AG04450 (cell line): ENCODE data around the gene CLDN14. TPM values are rescaled to one million over a fixed set of nuclear protein-coding genes. Genes with fewer than 3 reads are reported as not detected.

Experiments
- CTCF ChIA-PET: fragments of 300-600, 350-600 bp; formaldehyde crosslinking; extraction: SDS; loops from one replicate; lab custom pipeline; 2022; ENCODE audit warnings: antibody characterized with exemption, inconsistent platforms; lab: Charles Lee
- POLR2A ChIA-PET: fragments of 350-600 bp; formaldehyde crosslinking; extraction: SDS; loops from one replicate; lab custom pipeline; 2021; ENCODE audit warnings: antibody characterized with exemption, inconsistent platforms; lab: Yijun Ruan, JAX
- DNase-seq: peaks from one replicate; pipeline ENCODE4 v3.0.0-alpha.2; 2011; ENCODE audit warnings: low read depth, low spot score
- H3K27ac ChIP-seq: one replicate; pipeline ENCODE4 v1.5.1; 2012; ENCODE audit warnings: low read depth, low read length, control low read depth
- H3K27me3 ChIP-seq: one replicate; pipeline ENCODE4 v1.6.0; 2012; ENCODE audit warnings: low read length; ENCODE audit not compliant: control insufficient read depth, insufficient read depth
- H3K4me3 ChIP-seq: 2 replicates; pipeline ENCODE4 v1.5.1; 2011; ENCODE audit warnings: mild to moderate bottlenecking, low read depth, low read length, control low read depth
- H3K9me3 ChIP-seq: 2 replicates; pipeline ENCODE4 v1.5.1; 2012; ENCODE audit warnings: low read length; ENCODE audit not compliant: control insufficient read depth, insufficient read depth
- polyA plus RNA-seq: library from polyadenylated mRNA; depleted of rRNA; stranded (reverse); fragments of >200 nt; gene quantifications from 2 replicates; pipeline ENCODE4 v1.2.3, GENCODE V29; 2011
- TF ChIP-seq, protein P1 (sequence below): IDR thresholded peaks from 2 replicates; pipeline ENCODE4 v1.5.1; 2011; ENCODE audit warnings: low read depth, low read length, control low read depth, inconsistent platforms

The CLDN14 gene
- polyA plus RNA-seq, 1 experiment, result not detected

DNA sequence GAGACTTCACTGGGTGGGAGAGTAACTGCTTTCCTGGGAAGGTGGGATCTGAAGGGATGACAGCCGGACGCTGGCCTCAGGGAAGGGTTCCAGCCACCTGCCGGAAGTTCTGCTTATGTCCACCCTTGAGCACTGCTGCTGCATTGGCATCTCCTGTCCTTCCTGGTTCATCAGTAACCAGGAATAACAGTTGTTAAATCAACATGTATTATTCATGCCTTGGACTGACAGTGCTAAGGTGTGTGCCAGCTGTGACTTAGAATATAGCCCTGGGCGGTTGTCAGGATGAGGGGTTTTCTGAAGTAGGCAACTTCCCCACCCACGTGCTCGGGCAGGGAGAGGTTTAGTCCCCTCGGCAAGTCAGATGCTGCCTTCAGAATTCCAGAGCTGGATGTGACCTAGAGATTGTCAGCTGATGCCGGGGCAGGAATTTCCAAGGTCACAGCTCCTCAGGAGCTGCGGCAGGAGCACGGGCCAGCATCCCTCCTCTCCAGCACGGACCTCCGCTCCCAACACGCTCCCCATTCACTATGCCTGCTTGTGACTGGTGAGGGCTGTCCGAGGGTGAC, 17.9 kb downstream of the CLDN14 start:
- Histone ChIP-seq H3K27me3 (no peaks in the 10 kb centered on the region), H3K9me3 (no peaks in the 10 kb centered on the region), H3K27ac (no peak overlapping the region), H3K4me3 (no peak overlapping the region)
- CTCF ChIA-PET, result no interaction called here
- DNase-seq, result no peak
- TF ChIP-seq, protein P1, sequence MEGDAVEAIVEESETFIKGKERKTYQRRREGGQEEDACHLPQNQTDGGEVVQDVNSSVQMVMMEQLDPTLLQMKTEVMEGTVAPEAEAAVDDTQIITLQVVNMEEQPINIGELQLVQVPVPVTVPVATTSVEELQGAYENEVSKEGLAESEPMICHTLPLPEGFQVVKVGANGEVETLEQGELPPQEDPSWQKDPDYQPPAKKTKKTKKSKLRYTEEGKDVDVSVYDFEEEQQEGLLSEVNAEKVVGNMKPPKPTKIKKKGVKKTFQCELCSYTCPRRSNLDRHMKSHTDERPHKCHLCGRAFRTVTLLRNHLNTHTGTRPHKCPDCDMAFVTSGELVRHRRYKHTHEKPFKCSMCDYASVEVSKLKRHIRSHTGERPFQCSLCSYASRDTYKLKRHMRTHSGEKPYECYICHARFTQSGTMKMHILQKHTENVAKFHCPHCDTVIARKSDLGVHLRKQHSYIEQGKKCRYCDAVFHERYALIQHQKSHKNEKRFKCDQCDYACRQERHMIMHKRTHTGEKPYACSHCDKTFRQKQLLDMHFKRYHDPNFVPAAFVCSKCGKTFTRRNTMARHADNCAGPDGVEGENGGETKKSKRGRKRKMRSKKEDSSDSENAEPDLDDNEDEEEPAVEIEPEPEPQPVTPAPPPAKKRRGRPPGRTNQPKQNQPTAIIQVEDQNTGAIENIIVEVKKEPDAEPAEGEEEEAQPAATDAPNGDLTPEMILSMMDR, result no peak
- POLR2A ChIA-PET, result no interaction called here

DNA sequence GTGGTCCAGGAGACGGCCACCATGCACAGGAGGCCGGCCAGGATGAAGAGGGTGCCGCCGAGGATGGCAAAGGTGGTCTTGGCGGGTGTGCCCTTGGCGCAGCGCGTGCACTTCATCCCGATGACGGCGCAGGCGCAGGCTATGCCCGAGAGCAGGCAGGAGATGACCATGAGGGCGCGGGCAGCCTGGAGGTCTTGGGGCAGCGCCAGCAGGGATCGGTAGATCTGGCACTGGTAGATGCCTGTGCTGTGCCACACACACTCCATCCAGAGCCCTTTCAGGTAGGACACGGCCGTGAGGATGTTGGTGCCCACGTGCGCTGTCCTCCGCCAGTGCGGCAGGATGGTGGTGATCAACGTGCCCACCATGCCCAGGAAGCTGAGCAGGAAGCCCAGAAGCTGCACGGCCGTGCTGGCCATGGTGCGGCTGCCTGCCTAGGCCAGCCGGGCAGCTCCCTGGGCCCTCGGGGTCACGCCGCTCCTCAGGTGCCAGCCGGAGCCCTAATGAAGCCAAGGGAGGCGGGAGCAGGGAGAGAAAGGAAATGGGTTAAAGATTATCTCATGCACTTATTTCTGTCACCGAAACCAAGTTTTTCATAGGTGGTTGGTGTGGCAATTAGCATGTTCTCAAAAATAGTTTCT, 18.5 kb downstream of the CLDN14 start:
- Histone ChIP-seq H3K9me3 (no peaks in the 10 kb centered on the region), H3K27ac (no peak overlapping the region), H3K4me3 (no peak overlapping the region), H3K27me3 (no peaks in the 10 kb centered on the region)
- TF ChIP-seq, protein P1, result no peak
- DNase-seq, result no peak
- ChIA-PET CTCF (no interaction called here), POLR2A (no interaction called here)

DNA sequence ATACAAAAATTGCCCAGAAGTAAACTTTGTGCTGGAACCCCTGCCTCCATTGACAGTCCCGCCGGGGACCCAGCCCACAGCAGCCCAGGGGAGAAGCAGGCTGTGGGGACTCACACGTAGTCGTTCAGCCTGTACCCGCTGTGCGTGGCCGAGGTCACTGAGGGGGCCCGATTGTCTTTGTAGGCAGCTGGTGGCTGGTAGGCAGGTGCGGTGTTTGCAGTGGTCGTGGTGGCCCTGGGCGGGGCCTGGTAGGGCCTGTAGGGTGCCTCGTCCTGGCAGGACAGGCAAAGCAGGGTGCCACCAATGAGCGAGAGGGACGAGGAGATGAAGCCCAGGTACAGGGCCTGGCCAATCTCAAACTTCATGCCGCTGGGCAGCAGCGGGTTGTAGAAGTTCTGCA, 19.1 kb downstream of the CLDN14 start:
- CTCF ChIA-PET, result no interaction called here
- Histone ChIP-seq H3K27me3 (no peaks in the 10 kb centered on the region), H3K27ac (no peak overlapping the region), H3K9me3 (no peaks in the 10 kb centered on the region), H3K4me3 (no peak overlapping the region)
- POLR2A ChIA-PET, result no interaction called here
- TF ChIP-seq, protein P1, result no peak
- DNase-seq, result no peak

DNA sequence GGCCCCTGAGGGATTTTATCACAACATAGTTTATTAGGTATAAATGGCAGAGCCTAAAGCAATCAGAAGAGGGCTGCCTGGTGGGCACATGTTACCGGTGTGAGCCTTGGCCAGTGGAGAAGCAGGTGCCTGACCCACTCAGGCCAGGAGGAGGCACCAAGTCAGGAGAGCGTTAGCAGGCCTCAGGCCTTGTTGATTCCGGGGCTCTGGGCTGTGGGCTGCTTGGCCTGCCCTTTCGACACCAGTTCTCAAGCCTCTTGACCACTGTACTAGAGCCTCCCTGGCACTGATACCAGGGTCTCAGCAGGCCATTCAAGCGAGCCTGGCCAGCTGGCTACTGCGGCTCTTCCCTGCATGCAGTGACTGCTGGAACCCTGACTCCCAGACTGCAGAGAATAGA, 20.8 kb downstream of the CLDN14 start:
- POLR2A ChIA-PET, result no interaction called here
- Histone ChIP-seq H3K4me3 (no peak overlapping the region), H3K27ac (no peak overlapping the region)

More for the DNA sequence above, 20.8 kb downstream of the CLDN14 start:
- no peaks in the 10 kb centered on the region for H3K27me3 ChIP-seq
- CTCF ChIA-PET, result interaction anchor here (0.6 kb wide), 1 partner anchor 293 kb away, joined by 3 read pairs; no protein-coding TSS in a partner anchor
- no peak for DNase-seq
- TF ChIP-seq, protein P1, result no peak
- H3K9me3 ChIP-seq, result no peaks in the 10 kb centered on the region
